Activated CD4-positive, alpha-beta T cell treated with anti-CD3 and anti-CD28 coated beads for 24 hours (primary cell): ENCODE results near the gene ATXN7L3B.
"Not testable (repeated sequence)": the region's sequence is repeated elsewhere in the genome, so short reads cannot be mapped to it uniquely, and the experiment has no call there.

ENCODE experiments used
- DNase-seq, 2 donors: peaks; one replicate each; pipeline ENCODE4 v3.0.0-alpha.2; 2020; ENCODE audit warnings: low read depth in 2 of 2

ATXN7L3B gene

GRCh38 chr12:74537707-74538385 is at the start of gene ATXN7L3B:
ATXN7L3B (plus strand) TSS chr12:74537835; CDS start chr12:74538113, 278 bp downstream.
- peak; percentile 88 to 92 for DNase-seq

- DNase-seq, result no peak
Observed at GRCh38 chr12:74488134-74488533, 49.5 kb upstream of the ATXN7L3B start.

- no peak for DNase-seq
Observed at GRCh38 chr12:74489543-74489942, 48.1 kb upstream of the ATXN7L3B start.

- no peak for DNase-seq
Observed at GRCh38 chr12:74490390-74491064, 47.1 kb upstream of the ATXN7L3B start.

GRCh38 chr12:74491374-74491773 is 46.3 kb upstream of the ATXN7L3B start:
- DNase-seq, result no peak

- DNase-seq, result no peak
Observed at GRCh38 chr12:74499192-74499591, 38.4 kb upstream of the ATXN7L3B start.

- not testable (repeated sequence) for DNase-seq
Observed at GRCh38 chr12:74508873-74509657, 28.6 kb upstream of the ATXN7L3B start.

- DNase-seq, result no peak
Observed at GRCh38 chr12:74509886-74510285, 27.7 kb upstream of the ATXN7L3B start.

- DNase-seq, result no peak
Observed at GRCh38 chr12:74514098-74514872, 23.4 kb upstream of the ATXN7L3B start.

- DNase-seq, result no peak
Observed at GRCh38 chr12:74515849-74516248, 21.8 kb upstream of the ATXN7L3B start.

- no peak for DNase-seq
Observed at GRCh38 chr12:74526535-74526934, 11.1 kb upstream of the ATXN7L3B start.

GRCh38 chr12:74527491-74527890 is 10.1 kb upstream of the ATXN7L3B start:
- no peak for DNase-seq

GRCh38 chr12:74530676-74531075 is 7.0 kb upstream of the ATXN7L3B start:
- DNase-seq, result no peak

GRCh38 chr12:74535536-74535935 is 2.1 kb upstream of the ATXN7L3B start:
- no peak for DNase-seq

GRCh38 chr12:74537126-74537706 is 419 bp upstream of the ATXN7L3B start:
- no peak for DNase-seq

- DNase-seq, result peak in 1 of 2 donors; percentile 11
Observed at GRCh38 chr12:74538491-74539258, 1.0 kb downstream of the ATXN7L3B start.

- no peak for DNase-seq
Observed at GRCh38 chr12:74539261-74539660, 1.6 kb downstream of the ATXN7L3B start.

- DNase-seq, result no peak
Observed at GRCh38 chr12:74539765-74540526, 2.3 kb downstream of the ATXN7L3B start.

- DNase-seq, result no peak
Observed at GRCh38 chr12:74541074-74541473, 3.4 kb downstream of the ATXN7L3B start.

- no peak for DNase-seq
Observed at GRCh38 chr12:74547249-74547648, 9.6 kb downstream of the ATXN7L3B start.
